Breast epithelium (tissue), 3 donors: Measurements from ENCODE around the gene RAB35.

Experiments used
- POLR2A ChIP-seq: fragments of 450-650 bp; IDR thresholded peaks from one replicate; pipeline ENCODE4 v1.6.1; 2016; ENCODE audit warnings: antibody characterized with exemption, mild to moderate bottlenecking, moderate library complexity
- POLR2AphosphoS5 ChIP-seq, 3 donors: sonication (generic); formaldehyde crosslinking; IDR thresholded peaks; one replicate each; pipeline ENCODE4 v1.6.1; 2017; ENCODE audit warnings: antibody characterized with exemption in 3 of 3

GRCh38 chr12:120067084-120067869 is 49.3 kb downstream of the RAB35 start:
- TF ChIP-seq POLR2AphosphoS5 (IDR thresholded peaks at IDR 0.05) (no peak), POLR2A (no peak)
